ENCODE data around the gene RBMX.
A peak's percentile ranks its signal among the peaks of the same experiment; 100 is the strongest.
"Not testable (repeated sequence)": the region's sequence is repeated elsewhere in the genome, so short reads cannot be mapped to it uniquely, and the experiment has no call there.

The RBMX gene

DNA sequence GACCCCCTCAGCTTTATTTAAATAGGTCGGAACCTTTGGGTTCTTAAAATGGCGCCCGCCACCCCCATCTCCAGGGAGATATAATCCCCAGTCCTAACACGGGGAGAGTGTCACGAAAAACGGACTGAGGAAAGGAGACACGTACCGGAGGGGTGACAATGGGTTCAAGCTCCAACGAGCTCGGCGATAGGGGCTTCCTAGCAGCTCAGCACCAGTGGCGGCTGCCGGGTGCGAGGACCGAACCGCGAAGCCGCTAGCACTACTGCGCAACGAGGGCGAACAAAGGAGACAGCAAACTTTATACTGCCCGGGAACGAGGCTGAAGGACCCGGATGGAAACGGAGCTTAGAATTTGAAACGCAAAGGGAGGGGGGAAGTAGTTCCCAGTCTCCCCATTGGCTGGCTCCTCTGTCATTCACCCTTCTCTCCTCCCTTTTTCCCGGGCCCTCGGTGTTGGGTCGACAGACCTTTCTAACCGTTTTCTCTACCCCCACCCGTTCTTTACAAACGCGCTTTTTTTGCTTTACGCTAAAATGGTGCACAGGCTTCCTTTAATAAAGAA lies at the start of gene RBMX:
TSS of gene RBMX (minus strand) at position 274 of the 562 bp plus-strand sequence. CDS start 1,298 bp downstream, outside the sequence.
- DNase-seq (ENCODE audit: low read depth): peak; percentile 83

DNA sequence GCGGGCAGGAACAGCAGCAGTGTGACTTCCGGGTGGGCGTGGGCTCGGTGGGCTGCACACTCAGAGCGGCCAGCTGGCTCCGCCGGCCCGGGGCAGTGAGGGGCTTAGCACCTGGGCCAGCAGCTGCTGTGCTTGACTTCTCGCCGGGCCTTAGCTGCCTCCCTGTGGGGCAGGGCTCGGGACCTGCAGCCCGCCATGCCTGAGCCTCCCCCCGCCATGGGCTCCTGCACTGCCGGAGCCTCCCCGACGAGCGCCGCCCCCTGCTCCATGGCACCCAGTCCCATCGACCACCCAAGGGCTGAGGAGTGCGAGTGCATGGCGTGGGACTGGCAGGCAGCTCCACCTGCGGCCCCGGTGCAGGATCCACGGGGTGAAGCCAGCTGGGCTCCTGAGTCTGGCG lies 40.9 kb upstream of the RBMX start:
- not testable (repeated sequence) for DNase-seq (ENCODE audit: low read depth)

DNA sequence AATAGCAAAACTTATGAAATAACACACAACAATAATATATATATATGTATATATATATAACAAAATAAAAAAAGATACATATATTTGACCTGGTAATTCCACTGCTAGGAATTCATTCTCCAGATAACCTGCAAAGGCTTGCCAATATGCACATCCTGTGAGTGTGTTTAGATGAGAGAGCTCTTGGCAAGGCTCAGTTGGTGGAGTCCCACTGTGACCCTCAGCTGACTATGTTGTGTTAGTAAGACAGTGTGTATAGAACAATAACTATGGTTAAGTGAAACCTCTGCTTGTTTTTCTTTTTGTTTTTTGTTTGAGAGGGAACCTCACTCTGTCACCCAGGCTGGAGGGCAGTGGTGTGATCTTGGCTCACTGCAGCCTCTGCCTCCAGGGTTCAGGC lies 39.5 kb upstream of the RBMX start:
- no peak for DNase-seq (ENCODE audit: low read depth)

DNA sequence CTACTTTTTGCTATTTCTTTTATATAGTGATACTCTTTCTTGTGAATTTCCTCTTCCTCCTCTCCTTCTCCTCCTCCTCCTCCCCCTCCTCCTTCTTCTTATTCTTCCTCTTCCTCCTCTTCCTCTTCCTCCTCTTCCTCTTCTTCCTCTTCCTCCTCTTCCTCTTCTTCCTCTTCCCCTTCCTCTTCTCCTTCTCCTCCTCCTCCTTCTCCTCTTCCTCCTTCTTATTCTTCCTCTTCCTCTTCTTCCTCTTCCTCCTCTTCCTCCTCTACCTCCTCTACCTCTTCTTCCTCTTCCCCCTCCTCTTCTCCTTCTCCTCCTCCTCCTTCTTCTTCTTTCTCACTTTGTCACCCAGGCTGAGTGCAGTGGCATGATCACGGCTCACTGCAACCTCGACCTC lies 36.3 kb upstream of the RBMX start:
- no peak for DNase-seq (ENCODE audit: low read depth)

DNA sequence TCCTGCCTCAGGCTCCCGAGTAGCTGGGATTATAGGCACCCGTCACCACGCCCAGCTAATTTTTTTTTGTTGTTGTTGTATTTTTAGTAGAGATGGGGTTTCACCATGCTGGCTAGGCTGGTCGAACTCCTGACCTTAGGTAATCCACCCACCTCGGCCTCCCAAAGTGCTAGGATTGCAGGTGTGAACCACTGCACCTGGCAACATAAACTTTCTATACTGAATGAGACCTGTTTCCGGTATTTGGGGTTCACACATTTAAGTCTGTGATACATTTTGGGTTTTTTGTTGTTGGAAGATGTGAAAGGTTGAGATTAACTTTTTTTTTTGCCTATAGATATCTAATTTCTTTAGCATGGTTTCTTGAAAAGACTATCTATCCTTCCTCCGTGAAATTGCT lies 31.1 kb upstream of the RBMX start:
- DNase-seq (ENCODE audit: low read depth): not testable (repeated sequence)

DNA sequence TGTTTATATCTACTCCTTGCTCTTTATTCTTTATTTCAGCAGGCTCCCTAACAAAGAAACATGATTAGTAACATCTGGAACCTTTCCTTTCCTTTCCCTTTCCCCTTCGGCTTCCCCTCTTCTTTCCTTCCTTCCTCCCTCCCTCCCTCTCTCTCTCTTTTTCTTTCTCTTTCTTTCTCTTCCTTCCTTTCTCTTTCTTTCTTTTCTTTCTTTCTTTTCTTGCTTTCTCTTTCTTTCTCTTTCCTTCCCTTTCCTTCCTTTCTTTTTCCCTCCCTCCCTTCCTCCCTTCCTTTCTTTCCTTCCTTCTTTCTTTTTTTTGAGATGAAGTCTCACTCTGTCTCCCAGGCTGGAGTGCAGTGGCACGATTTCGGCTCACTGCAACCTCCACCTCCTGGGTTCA lies 30.7 kb upstream of the RBMX start:
- no peak for DNase-seq (ENCODE audit: low read depth)

DNA sequence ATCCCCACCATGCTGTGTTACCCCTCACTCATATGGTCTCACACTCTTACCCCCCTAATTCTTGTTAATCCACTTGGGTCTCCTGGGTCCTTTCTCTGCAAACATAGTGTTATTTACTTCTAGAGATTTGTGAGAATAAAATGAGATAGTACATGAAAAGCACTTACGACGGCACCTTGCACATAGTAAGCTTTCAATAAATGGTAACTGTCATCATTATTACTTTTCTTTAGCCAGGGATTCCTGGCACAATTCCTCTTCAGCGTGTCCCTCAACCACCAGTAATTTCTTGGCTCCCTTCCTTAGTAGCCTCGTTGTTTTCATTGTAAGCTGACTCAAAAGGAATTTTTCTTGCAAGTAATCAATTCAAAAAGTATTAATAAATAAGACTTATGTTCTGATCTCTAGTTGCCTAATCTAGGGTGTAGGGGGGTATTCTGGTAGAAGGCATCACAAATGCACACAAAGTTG lies 30.1 kb upstream of the RBMX start:
- no peak for DNase-seq (ENCODE audit: low read depth)

DNA sequence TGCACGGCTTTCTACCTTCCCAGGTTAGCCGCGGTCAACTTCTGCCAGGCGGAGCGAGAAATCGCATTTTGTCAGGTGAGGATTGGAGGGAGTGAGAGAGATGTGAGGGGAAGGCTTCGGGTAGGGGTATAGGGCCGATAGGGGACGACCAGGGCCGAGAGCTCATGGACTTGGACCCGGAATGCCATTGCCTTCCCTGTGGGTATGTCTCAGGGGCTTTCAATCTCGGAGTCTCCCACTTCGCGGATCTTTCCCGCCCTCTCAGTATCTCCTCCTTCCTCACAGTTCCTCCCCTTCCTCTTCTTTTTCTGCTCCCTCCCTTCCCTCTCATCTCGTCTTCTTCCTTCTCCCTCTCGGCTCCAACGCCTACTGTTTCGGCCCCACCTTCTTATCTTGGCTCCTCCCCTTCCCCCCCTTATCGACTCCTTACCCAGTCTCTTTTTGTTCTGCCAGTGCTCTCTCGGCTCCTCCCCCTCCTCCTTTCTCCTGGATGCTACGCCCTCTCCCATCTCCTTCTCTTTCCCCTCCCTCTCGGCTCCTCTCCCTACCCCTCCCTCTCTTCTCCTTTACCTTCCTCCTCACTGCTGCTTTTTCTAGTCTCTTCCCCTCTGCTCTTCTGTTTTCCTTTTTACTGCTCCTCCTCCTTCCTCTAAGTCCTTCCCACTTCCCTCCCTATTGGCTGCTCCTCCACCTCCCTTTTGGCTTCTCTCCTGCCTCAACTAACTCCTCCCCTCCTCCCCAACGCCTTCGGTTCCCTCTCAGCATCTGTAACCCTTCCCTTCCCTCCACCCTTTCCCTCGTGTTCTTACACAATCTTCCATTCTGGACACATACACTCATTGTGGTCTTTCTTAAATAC lies 29.4 kb upstream of the RBMX start:
- DNase-seq (ENCODE audit: low read depth): peak; percentile 64

DNA sequence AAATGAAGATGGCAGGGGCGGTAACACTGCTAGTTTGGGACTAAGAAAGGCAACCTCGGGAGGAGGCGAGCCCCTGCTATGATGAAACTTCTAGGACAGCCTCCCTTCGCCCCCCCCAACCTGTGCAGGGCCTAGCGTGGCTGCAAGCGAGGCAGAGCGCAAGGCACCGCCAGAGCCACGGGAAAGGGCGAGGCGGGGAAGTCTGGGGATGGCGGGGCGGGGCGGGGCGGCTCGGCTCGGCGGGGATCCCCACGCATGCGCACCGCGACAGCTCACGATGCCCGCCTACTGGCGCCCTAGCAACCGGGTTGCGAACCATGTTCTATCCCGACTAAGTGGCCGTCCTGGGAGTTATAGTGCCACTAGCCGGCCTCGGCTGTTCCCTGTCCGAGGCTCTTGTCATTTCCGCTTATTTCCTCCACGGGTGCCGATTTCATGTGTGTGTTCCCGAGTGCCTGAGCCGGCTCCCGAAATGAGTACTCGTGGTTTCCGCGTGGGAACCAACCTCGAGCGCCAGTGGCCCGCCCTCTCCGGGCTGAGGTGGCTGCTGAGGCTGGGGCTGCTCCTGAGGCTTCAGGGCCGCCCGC lies 28.7 kb upstream of the RBMX start:
- DNase-seq (ENCODE audit: low read depth): no peak

DNA sequence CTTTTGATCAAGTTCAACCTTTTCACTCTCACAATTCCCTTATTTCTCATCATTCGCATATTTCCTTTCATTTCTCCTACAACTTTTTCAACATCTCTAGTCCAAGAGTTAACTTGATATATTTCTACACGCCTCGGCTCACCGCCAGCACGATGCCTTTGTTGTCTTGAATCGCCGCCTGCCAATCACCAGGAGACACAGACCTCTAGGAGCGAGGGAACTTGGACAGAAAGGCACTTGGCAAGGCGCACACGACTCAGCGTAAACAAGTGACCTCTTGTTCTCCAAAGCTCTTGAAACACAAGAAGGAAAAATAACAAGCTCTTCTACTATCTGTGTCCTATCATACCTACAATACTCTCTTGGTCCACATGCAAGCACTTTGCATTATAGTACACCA lies 27.1 kb upstream of the RBMX start:
- no peak for DNase-seq (ENCODE audit: low read depth)

DNA sequence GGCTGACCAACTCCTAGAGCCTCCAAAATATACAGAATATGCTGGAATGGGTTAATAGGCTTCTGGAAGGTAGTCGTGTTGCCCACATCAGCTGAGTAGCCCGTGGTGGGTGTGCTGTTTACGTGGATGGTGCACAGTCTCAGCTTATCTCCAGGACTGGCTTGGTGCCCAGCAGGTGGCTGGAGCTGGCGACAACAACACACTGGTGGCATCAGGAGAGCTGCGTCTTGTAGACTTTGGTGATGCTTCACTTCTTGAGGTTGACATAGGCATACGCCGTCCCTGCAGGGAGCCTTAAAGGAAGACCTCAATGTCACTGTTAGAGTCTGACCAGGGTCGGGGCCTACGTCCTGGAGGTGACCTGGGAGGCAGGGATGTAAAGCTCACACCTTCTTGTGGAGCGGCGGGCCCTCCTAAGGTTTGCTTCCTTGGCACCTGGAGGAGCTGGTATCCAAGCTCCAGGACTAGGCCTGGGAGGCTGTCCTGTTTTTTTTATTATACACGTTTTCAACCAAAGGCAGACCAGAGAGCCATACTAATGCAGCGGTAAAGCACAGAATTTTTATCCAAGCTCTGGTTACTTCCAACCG lies 26.5 kb upstream of the RBMX start:
- no peak for DNase-seq (ENCODE audit: low read depth)

DNA sequence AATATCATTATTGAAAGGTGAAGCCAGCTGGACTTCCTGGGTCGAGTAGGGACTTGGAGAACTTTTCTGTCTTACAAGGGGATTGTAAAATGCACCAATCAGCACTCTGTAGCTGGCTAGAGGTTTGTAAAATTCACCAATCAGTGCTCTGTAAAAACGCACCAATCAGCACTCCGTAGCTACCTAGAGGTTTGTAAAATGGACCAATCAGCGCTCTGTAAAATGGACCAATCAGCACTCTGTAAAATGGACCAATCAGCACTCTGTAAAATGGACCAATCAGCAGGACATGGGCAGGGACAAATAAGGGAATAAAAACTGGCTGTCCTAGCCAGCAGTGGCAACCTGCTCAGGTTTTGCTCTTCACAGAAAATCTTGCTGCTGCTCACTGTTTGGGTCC lies 23.5 kb upstream of the RBMX start:
- DNase-seq (ENCODE audit: low read depth): not testable (repeated sequence)

DNA sequence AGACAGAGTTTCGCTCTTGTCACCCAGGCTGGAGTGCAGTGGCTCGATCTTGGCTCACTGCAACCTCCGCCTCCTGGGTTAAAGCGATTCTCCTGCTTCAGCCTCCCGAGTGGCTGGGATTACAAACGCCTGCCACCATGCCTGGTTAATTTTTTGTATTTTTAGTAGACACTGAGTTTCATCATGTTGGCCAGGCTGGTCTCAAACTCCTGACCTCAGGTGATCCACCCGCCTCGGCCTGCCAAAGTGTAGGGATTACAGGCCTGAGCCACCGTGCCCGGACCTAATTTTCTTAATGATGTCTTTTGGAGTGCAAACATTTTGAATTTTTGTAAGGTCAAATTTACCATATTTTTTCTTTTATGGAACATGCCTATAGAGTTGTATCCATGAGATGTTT lies 19.5 kb upstream of the RBMX start:
- DNase-seq (ENCODE audit: low read depth): not testable (repeated sequence)

DNA sequence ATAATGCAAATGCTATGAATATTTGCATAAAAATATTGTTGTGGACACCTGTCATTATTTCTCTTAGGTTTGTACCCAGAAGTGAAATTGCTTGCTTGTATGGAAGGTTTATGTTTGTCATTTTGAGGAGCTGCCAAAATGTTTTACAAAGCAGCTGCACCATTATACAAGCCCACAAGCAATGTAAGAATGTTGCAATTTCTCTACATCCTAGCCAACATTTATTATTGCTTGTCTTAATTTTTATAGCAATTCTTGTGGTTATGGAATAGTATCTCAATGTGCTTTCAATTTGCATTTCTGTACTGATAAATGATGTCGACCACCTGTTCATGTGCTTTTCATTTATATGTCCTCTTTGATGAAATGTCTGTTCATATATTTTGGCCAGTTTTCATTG lies 18.7 kb upstream of the RBMX start:
- no peak for DNase-seq (ENCODE audit: low read depth)

DNA sequence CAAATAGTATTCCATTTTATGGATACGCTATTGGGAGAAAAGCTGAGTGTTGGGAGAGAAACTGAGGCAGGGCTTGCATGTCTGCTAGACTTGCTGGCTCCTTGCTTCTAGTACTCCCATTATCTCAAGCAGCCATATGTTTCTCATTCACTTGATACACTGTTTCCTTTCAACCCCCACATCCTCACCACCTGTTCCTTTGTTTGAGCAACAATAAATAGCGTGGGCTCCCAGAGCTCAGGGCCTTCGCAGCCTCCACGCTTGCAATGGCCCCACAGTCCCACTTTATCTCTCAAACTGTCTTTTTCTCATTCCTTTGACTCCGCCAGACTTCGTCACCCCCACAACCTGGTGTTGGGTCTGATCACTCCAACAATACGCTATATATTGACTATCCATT lies 18.2 kb upstream of the RBMX start:
- not testable (repeated sequence) for DNase-seq (ENCODE audit: low read depth)

DNA sequence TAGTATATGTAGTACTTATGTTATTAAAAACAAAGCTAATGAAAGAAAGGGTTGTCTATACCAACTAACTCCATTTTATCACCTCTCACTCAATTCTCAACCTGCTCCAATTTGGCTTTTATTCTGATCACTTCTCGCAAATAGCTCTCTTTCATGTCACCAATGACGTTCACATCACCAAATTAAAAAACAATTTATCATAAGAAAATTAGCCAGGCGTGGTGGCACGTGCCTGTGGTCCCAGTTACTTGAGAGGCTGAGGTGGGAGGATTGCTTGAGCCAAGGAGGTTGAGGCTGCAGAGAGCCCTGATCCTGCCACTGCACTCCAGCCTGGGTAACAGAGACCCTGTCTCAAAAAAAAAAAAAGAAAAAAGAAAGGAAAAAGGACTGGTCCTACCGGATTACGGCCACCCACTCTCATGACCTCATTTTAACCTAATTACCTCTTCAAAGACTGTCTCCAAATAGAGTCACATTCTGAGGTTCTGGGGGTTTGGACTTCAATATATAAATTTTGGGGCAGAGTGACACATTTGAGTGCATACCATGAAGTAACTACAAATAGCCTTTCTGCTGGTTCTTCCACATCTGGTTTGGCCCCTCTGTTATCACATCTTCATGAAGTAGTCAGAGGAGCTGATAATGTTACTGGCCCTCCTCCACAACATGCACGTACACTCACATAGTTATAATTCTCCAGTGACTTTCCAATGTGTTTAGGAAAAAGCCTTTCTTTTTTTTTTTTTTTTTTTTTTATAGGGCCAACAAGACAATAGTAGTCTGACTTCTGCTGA lies 15.8 kb upstream of the RBMX start:
- no peak for DNase-seq (ENCODE audit: low read depth)

DNA sequence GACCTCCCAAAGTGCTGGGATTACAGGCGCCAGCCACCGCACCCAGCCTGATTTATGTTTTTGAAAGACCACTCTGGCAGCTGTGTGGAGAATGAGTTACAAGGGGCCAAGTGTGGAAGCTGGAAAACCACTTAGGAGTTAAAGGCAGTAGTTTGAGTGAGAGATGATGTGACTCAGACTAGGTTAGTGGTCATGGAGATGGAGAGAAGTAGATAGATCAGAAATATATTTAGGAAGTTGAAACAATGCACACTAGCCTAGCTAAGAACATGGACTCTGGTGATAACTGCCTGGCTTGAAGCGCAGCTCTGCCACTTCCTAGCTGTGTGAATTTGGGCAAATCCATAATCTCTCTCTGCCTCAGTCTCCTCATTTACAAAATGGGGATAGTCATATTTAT lies 11.9 kb upstream of the RBMX start:
- no peak for DNase-seq (ENCODE audit: low read depth)

DNA sequence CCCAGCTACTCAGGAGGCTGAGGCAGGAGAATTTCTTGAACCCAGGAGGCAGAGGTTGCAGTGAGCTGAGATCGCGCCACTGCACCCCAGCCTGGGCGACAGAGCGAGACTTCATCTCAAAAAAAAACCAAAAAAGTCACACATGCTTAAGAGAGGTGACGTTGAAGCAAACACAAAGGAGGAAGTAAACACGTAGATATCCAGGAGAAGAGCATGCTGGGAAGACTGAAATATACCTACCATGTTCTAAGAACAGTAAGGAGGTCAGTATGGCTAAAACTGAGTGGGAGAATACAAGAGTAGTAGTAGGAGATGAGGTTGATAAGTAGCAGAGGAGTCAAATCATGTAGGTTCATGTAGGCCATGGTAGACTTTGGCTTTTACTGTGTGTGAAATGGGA lies 10.1 kb upstream of the RBMX start:
- DNase-seq (ENCODE audit: low read depth): not testable (repeated sequence)

DNA sequence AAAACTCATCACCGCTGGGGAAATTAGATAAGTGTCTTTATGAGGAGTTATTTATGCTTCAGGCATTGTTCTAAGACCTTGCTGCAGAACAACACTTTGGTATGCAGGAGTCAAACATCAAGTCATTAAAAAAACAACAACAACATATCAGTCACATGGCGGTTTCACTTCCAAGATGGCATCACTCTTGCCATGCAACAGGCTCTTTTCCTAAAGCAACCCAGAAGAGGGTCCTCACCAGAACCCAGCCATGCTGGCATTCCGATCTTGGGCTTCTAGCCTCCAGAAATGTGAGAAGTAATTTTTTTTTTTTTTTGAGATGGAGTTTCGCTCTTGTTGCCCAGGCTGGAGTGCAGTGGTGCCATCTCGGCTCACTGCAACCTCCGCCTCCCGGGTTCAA lies 8.7 kb upstream of the RBMX start:
- no peak for DNase-seq (ENCODE audit: low read depth)

DNA sequence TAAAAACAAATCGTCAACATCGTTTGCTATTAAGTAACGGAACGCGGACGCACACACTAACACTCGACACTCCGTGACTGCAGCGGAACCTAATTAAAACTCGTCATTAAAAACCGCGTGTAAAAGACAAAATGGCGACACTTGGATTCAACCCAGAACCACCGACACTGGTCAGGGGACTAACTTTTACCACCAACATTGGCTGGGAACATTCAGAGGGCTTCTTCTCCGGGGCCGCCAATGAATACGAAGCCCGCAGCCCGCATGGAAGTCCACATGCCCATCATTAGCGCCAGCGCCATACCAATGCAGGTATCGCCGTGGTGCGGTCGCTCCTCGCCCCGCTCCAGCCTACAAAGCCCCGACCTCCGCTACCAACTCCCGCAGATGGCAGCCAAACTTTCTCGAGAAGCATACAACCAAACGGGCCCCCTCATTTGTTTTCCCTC lies 498 bp downstream of the RBMX start:
- DNase-seq (ENCODE audit: low read depth): no peak

DNA sequence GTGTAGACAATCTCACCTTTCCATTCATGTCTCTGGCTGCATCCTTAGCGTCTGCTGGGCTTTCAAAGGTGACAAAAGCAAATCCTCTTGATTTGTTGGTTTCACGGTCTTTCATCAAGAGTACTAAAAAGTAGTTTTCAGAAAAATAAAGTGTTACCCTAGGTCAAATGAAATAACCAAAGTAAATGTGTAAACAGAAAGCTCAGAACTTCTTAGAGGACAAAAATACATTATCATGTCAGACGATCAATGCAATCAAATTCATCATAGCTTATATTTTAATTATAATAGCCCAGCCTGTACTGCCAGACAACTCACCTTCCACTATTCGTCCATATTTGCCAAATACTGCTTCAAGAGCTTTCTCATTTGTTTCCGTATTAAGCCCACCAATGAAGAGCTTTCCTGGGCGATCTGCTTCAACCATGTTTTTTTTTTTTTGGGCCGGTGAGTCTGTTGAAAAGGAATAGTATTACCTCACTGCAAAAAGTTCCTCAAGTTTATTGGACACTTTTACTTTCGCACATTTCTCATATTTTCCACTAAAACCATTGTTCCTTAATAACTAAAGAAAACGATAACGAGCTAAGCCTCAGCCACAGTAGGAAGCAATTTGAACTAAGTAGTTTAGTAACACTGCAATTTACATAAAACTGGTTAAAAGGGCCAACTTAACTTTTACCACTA lies 1.4 kb downstream of the RBMX start:
- no peak for DNase-seq (ENCODE audit: low read depth)
